Nephron (organoid): Measurements from ENCODE around the gene PSAPL1.

Experiments used
- H3K27ac Mint-ChIP-seq, 3 experiments: 2 replicates each; pipeline ENCODE4 v1.8.0; 2020; ENCODE audit warnings: mixed read lengths in 3 of 3, mild to moderate bottlenecking in 2 of 3, moderate library complexity in 1 of 3
- H3K27me3 Mint-ChIP-seq: 2 replicates; pipeline ENCODE4 v1.8.0; 2021; ENCODE audit warnings: low read depth, mild to moderate bottlenecking, moderate library complexity, mixed read lengths
- H3K36me3 Mint-ChIP-seq: 2 replicates; pipeline ENCODE4 v1.8.0; 2020; ENCODE audit warnings: low read depth, mixed read lengths
- H3K4me1 Mint-ChIP-seq: 2 replicates; pipeline ENCODE4 v1.8.0; 2020; ENCODE audit warnings: mixed read lengths
- H3K4me3 Mint-ChIP-seq, 3 experiments: 2 replicates each; pipeline ENCODE4 v1.8.0; 2020; ENCODE audit warnings: mild to moderate bottlenecking in 3 of 3, mixed read lengths in 3 of 3, moderate library complexity in 2 of 3
- H3K9me3 Mint-ChIP-seq: 2 replicates; pipeline ENCODE4 v1.8.0; 2020; ENCODE audit warnings: mixed read lengths
- CTCF ChIP-seq, 3 experiments: fragments of 200-600 bp; sonication (generic); IDR thresholded peaks; one replicate each; pipeline ENCODE4 v1.5.0; 2021; ENCODE audit warnings: antibody characterized with exemption in 3 of 3; ENCODE audit not compliant: unreplicated experiment in 3 of 3

Gene PSAPL1

GRCh38 chr4:7439699-7440098 lies 5.0 kb upstream of the PSAPL1 start:
- TF ChIP-seq CTCF (IDR thresholded peaks at IDR 0.05; ENCODE audit: unreplicated experiment in 3 of 3), result no peak

GRCh38 chr4:7436256-7436655 lies 1.5 kb upstream of the PSAPL1 start:
- Mint-ChIP-seq H3K36me3 (peaks cover 5% of the 10 kb centered on the region), H3K9me3 (peaks cover 6% of the 10 kb centered on the region), H3K27ac (no peak overlapping the region), H3K27me3 (peaks cover 12% of the 10 kb centered on the region), H3K4me3 (no peak overlapping the region), H3K4me1 (peaks cover 19% of the 10 kb centered on the region)
- no peak for TF ChIP-seq CTCF (IDR thresholded peaks at IDR 0.05; ENCODE audit: unreplicated experiment in 3 of 3)

More at GRCh38 chr4:7439699-7440098, 5.0 kb upstream of the PSAPL1 start:
- Mint-ChIP-seq H3K4me1 (peaks cover 24% of the 10 kb centered on the region), H3K4me3 (no peak overlapping the region), H3K9me3 (peaks cover 6% of the 10 kb centered on the region), H3K27ac (no peak overlapping the region), H3K36me3 (peaks cover 5% of the 10 kb centered on the region), H3K27me3 (peaks cover 12% of the 10 kb centered on the region)

- TF ChIP-seq CTCF (IDR thresholded peaks at IDR 0.05; ENCODE audit: unreplicated experiment in 3 of 3), result no peak
- no peak overlapping the region for H3K4me3 Mint-ChIP-seq
- peaks cover 19% of the 10 kb centered on the region for H3K4me1 Mint-ChIP-seq
- peaks cover 6% of the 10 kb centered on the region for H3K9me3 Mint-ChIP-seq
- H3K27me3 Mint-ChIP-seq, result peaks cover 12% of the 10 kb centered on the region
- peaks cover 5% of the 10 kb centered on the region for H3K36me3 Mint-ChIP-seq
- no peak overlapping the region for H3K27ac Mint-ChIP-seq
Measured at GRCh38 chr4:7435471-7436061, 836 bp upstream of the PSAPL1 start.

- Mint-ChIP-seq H3K27ac (no peak overlapping the region), H3K36me3 (peaks cover 2% of the 10 kb centered on the region), H3K27me3 (peaks cover 12% of the 10 kb centered on the region), H3K4me3 (no peak overlapping the region), H3K9me3 (peaks cover 2% of the 10 kb centered on the region), H3K4me1 (peaks cover 12% of the 10 kb centered on the region)
- TF ChIP-seq CTCF (IDR thresholded peaks at IDR 0.05; ENCODE audit: unreplicated experiment in 3 of 3), result no peak
Measured at GRCh38 chr4:7434141-7434765, 477 bp downstream of the PSAPL1 start.

- Mint-ChIP-seq H3K36me3 (no peaks in the 10 kb centered on the region), H3K4me3 (no peak overlapping the region), H3K4me1 (peaks cover 12% of the 10 kb centered on the region), H3K27me3 (peaks cover 12% of the 10 kb centered on the region), H3K27ac (no peak overlapping the region), H3K9me3 (no peaks in the 10 kb centered on the region)
- TF ChIP-seq CTCF (IDR thresholded peaks at IDR 0.05; ENCODE audit: unreplicated experiment in 3 of 3), result no peak
Measured at GRCh38 chr4:7433376-7434140, 1.2 kb downstream of the PSAPL1 start.
